Muscle layer of duodenum (tissue), 2 donors: ENCODE data around the gene SNX13.
A peak's percentile ranks its signal among the peaks of the same experiment; 100 is the strongest.

ENCODE experiments used
- H3K27ac ChIP-seq: one replicate; pipeline ENCODE4 v1.7.0; 2013; ENCODE audit warnings: mild to moderate bottlenecking, low read length
- H3K27me3 ChIP-seq: one replicate; pipeline ENCODE4 v1.7.0; 2013; ENCODE audit warnings: low read depth, mild to moderate bottlenecking, control low read depth, low read length
- H3K36me3 ChIP-seq, 2 donors: one replicate each; pipeline ENCODE4 v1.7.0; 2013; ENCODE audit warnings: low read length in 2 of 2, control low read depth in 1 of 2, mild to moderate bottlenecking in 1 of 2; ENCODE audit not compliant: insufficient read depth in 2 of 2, control insufficient read depth in 1 of 2
- H3K4me1 ChIP-seq, 2 donors: one replicate each; pipeline ENCODE4 v1.7.0; 2013; ENCODE audit warnings: low read length in 2 of 2, mild to moderate bottlenecking in 2 of 2, control low read depth in 1 of 2, moderate library complexity in 1 of 2; ENCODE audit not compliant: insufficient read depth in 2 of 2, control insufficient read depth in 1 of 2
- H3K4me3 ChIP-seq, 2 donors: one replicate each; pipeline ENCODE4 v1.7.0; 2013; ENCODE audit warnings: low read length in 2 of 2, low read depth in 1 of 2, mild to moderate bottlenecking in 1 of 2
- H3K9me3 ChIP-seq, 2 donors: one replicate each; pipeline ENCODE4 v1.7.0; 2013; ENCODE audit warnings: low read length in 2 of 2, control low read depth in 1 of 2, mild to moderate bottlenecking in 1 of 2; ENCODE audit not compliant: control insufficient read depth in 1 of 2
- donor health status: healthy.

Gene SNX13, protein sequence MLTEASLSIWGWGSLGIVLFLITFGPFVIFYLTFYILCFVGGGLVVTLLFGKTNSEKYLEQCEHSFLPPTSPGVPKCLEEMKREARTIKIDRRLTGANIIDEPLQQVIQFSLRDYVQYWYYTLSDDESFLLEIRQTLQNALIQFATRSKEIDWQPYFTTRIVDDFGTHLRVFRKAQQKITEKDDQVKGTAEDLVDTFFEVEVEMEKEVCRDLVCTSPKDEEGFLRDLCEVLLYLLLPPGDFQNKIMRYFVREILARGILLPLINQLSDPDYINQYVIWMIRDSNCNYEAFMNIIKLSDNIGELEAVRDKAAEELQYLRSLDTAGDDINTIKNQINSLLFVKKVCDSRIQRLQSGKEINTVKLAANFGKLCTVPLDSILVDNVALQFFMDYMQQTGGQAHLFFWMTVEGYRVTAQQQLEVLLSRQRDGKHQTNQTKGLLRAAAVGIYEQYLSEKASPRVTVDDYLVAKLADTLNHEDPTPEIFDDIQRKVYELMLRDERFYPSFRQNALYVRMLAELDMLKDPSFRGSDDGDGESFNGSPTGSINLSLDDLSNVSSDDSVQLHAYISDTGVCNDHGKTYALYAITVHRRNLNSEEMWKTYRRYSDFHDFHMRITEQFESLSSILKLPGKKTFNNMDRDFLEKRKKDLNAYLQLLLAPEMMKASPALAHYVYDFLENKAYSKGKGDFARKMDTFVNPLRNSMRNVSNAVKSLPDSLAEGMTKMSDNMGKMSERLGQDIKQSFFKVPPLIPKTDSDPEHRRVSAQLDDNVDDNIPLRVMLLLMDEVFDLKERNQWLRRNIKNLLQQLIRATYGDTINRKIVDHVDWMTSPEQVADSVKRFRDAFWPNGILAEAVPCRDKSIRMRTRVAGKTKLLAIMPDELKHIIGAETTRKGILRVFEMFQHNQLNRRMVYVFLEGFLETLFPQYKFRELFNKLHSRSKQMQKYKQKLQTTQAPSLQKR

DNA sequence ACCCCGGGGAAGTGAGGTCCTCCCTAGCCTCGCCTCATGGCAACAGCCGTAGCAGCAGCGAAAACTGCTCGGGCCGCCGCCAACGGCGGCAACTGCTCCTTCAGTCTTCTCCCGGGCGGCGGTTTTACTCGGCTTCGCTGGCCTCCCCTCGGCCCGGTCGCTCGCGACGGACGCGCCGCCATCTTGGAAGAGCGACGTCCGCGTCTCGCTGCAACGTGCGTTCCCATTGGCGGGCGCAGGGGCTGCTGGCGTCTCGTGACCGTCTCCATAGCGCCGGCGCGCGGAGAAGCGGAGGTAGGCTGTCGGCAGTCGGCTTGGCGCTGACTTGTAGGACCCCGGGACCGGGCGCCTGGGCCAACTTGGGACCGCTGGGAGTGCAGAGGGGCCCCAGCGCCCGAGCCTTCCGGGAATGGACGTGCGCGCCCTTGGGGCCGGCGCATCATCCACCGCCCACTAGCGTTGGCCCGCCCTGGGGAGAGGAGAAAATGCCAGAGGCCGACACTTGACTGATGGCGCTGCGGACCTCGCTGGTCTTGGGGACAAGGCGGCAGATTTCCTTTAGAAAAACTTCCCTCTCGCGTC is at the start of gene SNX13:
Gene SNX13, minus strand, starts transcription at position 193 of the 582 bp plus-strand sequence. CDS start 199 bp downstream, outside the sequence.
- Histone ChIP-seq H3K4me3 (peak within 1 kb of the TSS; percentile 81 to 95), H3K9me3 (no peaks in the 10 kb centered on the region), H3K4me1 (peaks cover 7 to 23% of the 10 kb centered on the region in 2 donors), H3K36me3 (peaks cover 0 to 7% of the 10 kb centered on the region in 2 donors), H3K27me3 (no peaks in the 10 kb centered on the region), H3K27ac (peak within 1 kb of the TSS; percentile 92)

DNA sequence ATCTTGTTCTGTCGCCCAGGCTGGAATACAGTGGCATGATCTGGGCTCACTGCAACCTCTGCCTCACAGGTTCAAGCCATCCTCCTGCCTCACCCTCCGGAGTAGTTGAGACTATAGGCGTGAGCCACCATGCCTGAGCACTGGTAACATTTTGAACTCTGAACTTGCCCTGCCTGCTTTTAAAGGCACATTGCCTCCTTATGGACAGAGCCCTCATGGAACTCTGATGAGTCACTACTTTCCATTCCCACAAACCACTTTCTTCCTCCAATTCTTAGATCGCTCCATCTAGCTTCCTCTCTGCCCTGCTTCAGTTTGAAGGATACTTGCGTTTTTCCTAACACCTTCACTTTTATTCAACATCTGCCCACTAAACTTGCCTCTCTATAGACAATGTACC is 49.3 kb upstream of the SNX13 start:
- Histone ChIP-seq H3K36me3 (no peaks in the 10 kb centered on the region), H3K27ac (no peak overlapping the region), H3K4me3 (no peak overlapping the region), H3K9me3 (no peaks in the 10 kb centered on the region), H3K4me1 (no peaks in the 10 kb centered on the region), H3K27me3 (no peaks in the 10 kb centered on the region)

DNA sequence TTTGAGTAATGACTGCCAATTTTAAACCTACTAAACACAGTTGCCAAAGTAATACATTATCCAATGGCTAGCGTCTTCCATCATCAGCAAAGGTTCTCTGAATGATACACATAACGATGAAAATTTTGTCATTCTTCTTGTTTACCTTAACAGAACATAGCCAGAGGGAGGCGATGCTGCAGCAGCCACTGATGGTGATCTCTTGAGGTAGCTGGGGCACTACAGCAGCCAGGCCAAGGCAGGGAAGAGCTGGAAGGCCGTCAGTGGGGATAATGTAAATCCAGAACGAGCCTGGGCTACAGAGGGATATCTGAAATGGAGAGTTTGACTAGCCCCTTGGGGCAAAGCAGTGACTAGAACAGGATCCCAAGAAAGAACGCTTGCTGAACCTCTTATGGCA is 48.6 kb upstream of the SNX13 start:
- Histone ChIP-seq H3K36me3 (no peaks in the 10 kb centered on the region), H3K27ac (no peak overlapping the region), H3K9me3 (no peaks in the 10 kb centered on the region), H3K4me3 (no peak overlapping the region), H3K4me1 (no peaks in the 10 kb centered on the region), H3K27me3 (no peaks in the 10 kb centered on the region)

DNA sequence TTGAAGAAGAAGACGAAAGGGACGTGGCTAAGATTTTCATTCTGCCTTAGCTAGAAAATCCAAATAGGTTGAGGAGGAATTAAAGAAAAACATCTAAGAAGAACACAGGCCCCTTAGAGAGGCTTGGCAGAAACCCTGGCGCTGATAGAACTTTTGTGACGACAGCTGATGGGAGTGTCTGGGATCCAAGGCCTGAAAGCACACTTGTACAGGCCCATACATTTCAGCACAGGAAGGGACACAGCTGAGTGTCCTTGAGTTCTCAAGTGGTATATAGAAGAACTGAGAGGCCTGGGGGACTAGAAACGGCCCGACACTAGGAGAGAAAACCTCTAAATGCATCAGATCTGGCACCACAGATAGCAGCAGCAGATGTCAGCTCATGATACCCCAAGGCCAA is 47.8 kb upstream of the SNX13 start:
- H3K9me3 ChIP-seq, result no peaks in the 10 kb centered on the region
- H3K4me1 ChIP-seq, result no peaks in the 10 kb centered on the region
- no peak overlapping the region for H3K27ac ChIP-seq
- H3K27me3 ChIP-seq, result no peaks in the 10 kb centered on the region
- H3K4me3 ChIP-seq, result no peak overlapping the region
- no peaks in the 10 kb centered on the region for H3K36me3 ChIP-seq

DNA sequence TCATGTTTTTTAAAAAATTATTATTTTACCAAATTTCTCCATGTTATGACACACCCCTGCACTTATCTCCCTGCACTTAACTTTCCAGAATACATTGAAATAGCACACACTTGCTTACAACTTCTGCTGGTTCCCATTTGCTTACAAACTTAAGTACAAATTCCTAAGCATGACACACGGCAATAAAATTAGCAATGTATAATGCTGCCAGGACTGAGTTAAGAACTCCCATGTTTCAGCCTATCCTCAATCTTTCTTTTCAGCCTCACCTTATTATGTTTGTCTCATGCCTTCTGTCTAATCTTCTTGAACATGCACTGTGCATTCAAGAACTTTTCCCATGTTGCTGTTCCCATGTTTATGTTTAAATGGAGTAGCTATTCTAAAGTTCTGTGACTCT is 46.6 kb upstream of the SNX13 start:
- no peak overlapping the region for H3K27ac ChIP-seq
- H3K9me3 ChIP-seq, result no peaks in the 10 kb centered on the region

DNA sequence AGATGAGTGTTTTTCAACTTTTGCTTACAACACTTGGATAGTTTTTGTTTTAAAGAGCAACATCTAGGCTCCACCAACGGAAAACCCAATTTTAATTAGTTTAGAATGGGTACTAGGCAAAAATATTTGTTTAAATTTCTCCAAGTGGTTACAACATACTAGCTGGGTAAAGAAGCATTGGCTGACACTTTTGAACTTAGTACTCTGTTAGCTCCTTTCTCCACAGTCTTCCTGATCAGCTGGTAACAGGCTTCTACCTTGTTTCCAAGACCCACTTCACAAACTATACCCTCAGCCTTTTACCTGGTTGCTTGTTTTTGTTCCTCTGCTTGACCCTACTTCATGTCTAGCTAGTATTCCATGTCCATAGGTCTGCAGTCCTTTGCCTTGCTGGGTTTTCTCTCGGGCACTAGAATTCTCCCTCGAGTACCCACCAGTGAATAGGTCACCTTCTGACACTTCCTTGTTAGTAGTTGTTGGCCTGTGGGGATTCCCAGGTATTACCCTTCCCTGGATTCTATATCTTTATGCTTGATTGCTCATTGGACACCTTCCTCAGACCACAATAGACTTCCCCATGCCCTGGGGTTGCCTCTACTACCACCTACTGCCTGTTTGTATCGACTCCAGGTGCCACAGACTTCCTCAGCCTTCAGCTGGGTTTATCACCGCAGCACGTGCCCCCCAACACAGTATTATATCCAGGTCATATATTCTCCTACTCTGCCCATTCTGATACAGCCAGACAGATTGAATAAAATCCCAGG is 45.4 kb upstream of the SNX13 start:
- Histone ChIP-seq H3K4me3 (no peak overlapping the region), H3K27ac (no peak overlapping the region), H3K36me3 (no peaks in the 10 kb centered on the region), H3K9me3 (no peaks in the 10 kb centered on the region), H3K27me3 (no peaks in the 10 kb centered on the region), H3K4me1 (no peaks in the 10 kb centered on the region)

More for the DNA sequence above, 46.6 kb upstream of the SNX13 start:
- Histone ChIP-seq H3K36me3 (no peaks in the 10 kb centered on the region), H3K27me3 (no peaks in the 10 kb centered on the region), H3K4me1 (no peaks in the 10 kb centered on the region), H3K4me3 (no peak overlapping the region)

DNA sequence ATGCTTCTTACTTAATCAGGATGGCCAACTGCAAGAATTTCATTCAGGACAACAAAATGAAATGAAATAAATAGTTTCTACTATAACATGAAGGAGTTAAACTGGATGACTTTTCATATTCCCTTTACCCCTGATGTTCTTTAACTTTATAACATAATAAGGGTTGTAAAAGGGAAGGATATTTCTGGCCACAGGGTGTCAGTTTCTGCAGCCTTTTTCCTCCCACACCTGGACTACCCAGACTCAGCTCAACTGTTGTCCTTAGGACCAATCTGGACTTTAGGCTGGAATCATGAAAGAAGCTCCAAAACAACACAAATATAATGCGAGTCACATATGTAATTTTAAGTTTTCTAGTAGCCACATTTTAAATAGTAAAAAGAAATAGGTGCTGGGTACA is 44.0 kb upstream of the SNX13 start:
- H3K36me3 ChIP-seq, result no peaks in the 10 kb centered on the region
- H3K27ac ChIP-seq, result no peak overlapping the region
- H3K4me3 ChIP-seq, result no peak overlapping the region
- H3K27me3 ChIP-seq, result no peaks in the 10 kb centered on the region
- H3K9me3 ChIP-seq, result no peaks in the 10 kb centered on the region
- H3K4me1 ChIP-seq, result no peaks in the 10 kb centered on the region

DNA sequence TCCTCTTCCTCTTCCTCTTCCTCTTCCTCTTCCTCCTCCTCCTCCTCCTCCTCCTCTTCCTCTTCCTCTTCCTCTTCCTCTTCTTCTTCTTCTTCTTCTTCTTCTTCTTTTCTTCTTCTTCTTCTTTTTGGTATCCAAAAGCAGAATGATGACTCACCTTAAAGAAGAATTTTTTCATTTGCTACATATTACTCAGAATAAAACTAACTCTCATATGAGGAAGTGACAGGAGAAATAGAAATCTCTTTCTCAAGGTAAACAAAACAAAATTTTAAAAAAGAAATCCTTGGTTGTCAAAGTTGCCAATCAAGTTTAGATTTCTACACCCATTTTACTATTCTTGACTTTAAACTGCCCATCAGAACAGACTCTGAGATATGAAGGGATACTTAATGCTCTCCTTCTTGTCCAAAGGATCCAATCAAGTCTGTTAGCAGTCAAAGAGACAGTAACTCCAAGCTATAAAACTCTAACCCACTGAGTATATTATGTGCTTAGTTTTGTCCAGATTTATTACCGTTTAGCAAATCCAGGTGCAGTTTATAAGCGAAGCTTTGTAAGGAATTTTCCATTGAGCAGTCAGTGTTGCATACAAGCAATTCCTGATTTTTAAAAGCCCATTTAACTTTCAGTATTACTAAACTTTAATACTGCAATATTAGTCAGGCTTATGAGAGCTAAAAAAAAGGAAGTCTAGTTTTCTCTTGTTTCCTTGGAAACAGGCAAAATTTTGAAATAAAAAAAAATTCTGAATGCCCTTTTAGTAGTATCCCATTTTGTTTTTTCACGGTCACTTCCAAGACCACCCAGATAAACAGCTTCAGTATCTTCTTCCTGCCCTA is 43.1 kb upstream of the SNX13 start:
- Histone ChIP-seq H3K36me3 (no peaks in the 10 kb centered on the region), H3K4me1 (no peaks in the 10 kb centered on the region), H3K9me3 (no peaks in the 10 kb centered on the region), H3K27me3 (no peaks in the 10 kb centered on the region), H3K4me3 (no peak overlapping the region), H3K27ac (no peak overlapping the region)

DNA sequence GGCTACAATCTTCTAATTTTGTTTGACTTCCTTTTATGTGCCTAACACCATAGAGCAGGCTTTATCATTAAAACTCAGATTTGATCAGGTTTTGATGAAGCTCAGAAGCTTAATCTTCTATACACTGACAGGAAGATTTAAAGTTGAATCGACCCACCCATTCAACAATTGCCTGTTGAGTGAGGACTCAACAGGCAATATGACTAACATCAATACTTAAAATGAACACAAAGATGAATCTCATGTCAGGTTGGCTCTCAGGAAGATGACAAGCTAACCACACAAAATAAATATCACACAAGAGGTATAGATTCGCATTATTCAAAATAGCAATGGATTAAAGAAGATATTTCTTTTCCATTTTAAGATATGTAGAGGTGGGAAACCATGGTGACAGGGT is 36.7 kb upstream of the SNX13 start:
- Histone ChIP-seq H3K27ac (no peak overlapping the region), H3K36me3 (no peaks in the 10 kb centered on the region), H3K9me3 (no peaks in the 10 kb centered on the region), H3K4me1 (no peaks in the 10 kb centered on the region), H3K27me3 (no peaks in the 10 kb centered on the region), H3K4me3 (no peak overlapping the region)

DNA sequence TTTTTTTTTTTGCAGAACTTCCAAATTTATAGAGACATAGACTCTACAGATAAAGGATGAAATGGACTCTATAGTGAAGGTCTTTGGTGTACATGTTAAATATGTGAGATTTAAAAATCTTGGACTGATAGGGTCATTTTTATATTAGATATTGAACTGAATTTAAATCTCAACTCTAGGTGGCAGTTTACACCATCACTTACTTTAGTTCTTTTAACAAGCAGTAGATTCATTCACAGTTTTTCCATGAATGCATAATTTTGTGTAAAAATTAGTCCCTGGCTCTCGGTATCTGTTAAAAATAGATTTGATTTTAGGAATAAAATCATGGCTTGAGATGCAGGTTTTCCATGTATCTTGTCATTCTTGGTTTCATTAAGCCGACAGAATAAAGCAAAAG is 31.1 kb upstream of the SNX13 start:
- Histone ChIP-seq H3K27me3 (no peaks in the 10 kb centered on the region), H3K27ac (no peak overlapping the region), H3K9me3 (no peaks in the 10 kb centered on the region), H3K4me3 (no peak overlapping the region), H3K36me3 (no peaks in the 10 kb centered on the region), H3K4me1 (no peaks in the 10 kb centered on the region)
